ENCODE results near the gene MYOD1.

DNA sequence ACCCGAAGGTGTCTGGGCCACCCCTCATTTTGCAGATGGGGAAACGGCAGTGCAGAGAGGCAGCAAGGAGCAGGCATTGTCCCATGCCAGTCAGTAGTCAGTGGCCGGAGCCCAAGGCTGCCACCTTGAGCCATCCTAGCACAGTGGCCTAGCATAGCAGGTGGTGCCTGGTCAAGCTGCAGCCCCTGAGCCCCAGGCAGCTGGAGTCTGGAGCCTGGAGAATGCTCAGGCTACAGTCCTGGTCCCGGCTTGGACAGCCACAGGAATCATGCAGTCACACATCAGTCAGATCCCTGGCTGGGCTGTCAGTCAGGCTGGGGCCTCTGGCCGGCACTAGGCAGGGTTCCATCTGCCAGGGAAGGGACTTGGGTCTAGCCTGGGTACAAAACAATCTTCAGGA, 33.8 kb downstream of the MYOD1 start:
- TF ChIP-seq POU2F2 (IDR thresholded peaks at IDR 0.05; ENCODE audit: low read depth, low read length) (no peak), PAX5 (IDR thresholded peaks at IDR 0.05; ENCODE audit: insufficient read depth, low read length, severe bottlenecking) (no peak), POLR2A (IDR thresholded peaks at IDR 0.05; ENCODE audit: low read depth, low read length) (no peak)
